HG02763 (cell line): ENCODE results near the gene BRINP2.

Experiments used
- ATAC-seq: cut with Tn5 transposase; IDR thresholded peaks from one replicate; pipeline ENCODE4 v1.9.1; 2021; ENCODE audit warnings: mild to moderate bottlenecking, moderate library complexity; ENCODE audit not compliant: unreplicated experiment

Gene BRINP2

GRCh38 chr1:177257128-177257527 is 86.4 kb downstream of the BRINP2 start:
- no peak for ATAC-seq

GRCh38 chr1:177257576-177257975 is 86.8 kb downstream of the BRINP2 start:
- ATAC-seq = no peak

- no peak for ATAC-seq
Observed at GRCh38 chr1:177270863-177271262, 100.1 kb downstream of the BRINP2 start.

DNA sequence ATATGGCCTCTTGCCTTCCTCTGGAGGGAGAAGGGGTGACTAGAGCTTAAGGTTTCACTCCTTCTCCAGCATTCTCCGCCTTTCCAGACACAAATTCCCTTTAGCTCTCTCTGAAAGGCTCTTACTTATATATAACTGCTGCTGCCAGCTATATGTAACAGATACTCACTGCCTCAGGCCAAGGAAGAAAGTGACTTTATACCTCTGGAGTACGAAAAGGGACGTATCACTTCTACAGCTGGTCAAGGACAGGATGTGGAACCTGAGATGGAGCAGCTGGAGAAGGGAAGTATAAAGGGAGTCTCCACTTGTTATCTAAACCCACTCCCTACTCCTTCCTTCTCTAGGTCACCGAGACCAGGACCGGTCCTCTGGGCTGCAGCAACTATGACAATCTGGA is 102.4 kb downstream of the BRINP2 start:
- ATAC-seq = no peak

DNA sequence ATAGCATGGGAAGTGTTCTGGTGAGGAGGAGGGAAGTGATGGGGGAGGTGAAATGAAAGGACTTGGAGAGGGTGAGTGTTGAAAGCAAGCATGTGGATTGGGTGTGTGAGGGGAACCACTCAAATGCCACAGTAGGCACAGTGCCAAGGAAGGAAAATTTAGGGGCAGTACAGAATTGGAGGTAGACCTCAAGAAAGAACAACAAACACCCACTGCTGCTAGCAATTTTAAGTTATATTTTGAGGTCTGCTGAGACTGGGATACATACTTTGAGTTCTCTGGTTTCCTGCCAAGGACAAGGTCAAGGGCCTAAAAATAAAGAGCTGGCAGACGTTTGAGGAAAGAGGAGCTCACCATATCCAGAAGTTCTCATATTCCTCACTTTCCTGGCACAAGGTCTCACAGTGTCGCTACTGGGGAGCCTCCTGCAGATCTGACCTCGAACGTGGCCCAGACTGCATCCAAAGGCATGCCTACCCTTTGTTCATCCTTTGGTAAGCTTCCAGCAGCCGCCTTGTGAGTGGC is 104.0 kb downstream of the BRINP2 start:
- ATAC-seq = no peak

- no peak for ATAC-seq
Observed at GRCh38 chr1:177275736-177276135, 105.0 kb downstream of the BRINP2 start.

- ATAC-seq = no peak
Observed at GRCh38 chr1:177278626-177279390, 108.0 kb downstream of the BRINP2 start.

DNA sequence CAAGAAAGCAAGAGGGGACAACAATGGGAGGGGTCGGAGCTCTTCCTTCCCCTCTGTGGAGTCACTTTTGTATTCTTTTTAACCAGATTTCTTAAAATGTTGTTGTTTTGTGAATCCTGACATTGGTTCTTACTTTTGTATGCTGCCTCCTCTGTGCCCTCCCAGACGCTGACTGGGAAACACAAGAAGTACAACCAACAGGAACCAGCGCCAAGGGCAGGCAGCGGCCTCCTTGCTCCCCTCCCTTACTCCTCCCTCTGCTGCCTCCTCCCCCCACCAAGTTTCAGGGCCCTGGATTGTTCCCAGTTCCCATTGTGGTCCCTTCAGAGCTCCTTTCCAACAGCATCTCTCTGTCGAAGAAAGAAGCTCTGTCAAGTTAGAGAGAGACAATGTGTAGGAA is 111.1 kb downstream of the BRINP2 start:
- no peak for ATAC-seq

DNA sequence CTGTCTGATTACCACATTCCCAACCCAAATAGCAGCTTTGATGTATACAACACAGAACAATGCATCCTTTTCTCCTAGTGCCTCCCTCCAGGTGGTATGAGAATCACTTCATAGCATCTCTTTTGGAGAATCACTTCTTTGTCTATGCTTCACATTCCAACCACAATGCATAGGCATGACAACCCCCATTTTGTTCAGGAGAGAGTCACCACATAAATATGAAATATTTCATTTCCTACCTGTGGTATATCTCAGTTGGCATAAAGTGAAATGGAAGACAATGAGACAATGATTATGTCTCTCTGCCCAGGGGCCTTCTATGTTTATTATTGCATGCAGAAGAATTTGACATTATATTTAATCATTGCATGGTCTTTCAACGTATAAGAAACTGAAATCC is 112.2 kb downstream of the BRINP2 start:
- no peak for ATAC-seq

DNA sequence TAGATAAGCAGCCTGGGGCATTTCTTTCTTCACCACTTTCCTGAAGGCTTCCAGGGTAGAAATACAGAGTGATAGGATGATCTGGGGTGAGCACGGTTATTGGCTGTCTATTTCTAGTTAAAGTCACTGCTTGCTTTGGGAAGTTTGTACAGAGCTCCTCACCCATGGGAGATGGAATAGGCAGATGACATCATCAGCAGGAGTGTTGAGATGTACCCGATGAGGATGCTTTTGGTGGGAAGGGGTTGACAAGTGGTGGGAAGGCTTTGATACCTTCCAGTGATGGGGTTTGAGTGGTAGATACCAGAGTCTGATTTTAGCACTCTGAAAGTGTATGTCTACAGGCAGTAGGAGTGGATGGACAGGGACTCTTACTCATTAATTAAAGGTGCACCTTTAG is 112.6 kb downstream of the BRINP2 start:
- no peak for ATAC-seq

DNA sequence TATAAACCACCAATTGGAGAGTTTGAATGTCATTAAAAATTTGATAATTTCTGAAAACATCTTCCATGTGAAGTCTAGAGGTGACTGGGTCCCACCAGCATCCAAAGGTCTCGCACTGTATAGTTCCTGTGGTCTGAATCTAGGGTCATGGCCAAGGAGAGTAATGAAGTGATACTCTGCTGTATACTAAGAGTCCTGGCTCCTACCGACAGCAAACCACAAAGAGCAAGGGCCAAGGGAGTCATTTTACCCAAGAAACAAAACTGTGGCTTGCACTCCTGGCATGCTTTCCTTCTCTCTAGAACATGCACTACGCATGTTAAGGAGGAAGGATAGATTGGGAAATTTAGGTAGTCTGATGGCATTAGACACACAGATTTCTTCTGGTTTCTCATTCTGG is 115.6 kb downstream of the BRINP2 start:
- ATAC-seq = no peak

- no peak for ATAC-seq
Observed at GRCh38 chr1:177287270-177287669, 116.5 kb downstream of the BRINP2 start.

GRCh38 chr1:177287994-177288393 is 117.2 kb downstream of the BRINP2 start:
- no peak for ATAC-seq

- ATAC-seq = no peak
Observed at GRCh38 chr1:177289532-177289931, 118.8 kb downstream of the BRINP2 start.

GRCh38 chr1:177300431-177300830 is 129.7 kb downstream of the BRINP2 start:
- ATAC-seq = no peak

DNA sequence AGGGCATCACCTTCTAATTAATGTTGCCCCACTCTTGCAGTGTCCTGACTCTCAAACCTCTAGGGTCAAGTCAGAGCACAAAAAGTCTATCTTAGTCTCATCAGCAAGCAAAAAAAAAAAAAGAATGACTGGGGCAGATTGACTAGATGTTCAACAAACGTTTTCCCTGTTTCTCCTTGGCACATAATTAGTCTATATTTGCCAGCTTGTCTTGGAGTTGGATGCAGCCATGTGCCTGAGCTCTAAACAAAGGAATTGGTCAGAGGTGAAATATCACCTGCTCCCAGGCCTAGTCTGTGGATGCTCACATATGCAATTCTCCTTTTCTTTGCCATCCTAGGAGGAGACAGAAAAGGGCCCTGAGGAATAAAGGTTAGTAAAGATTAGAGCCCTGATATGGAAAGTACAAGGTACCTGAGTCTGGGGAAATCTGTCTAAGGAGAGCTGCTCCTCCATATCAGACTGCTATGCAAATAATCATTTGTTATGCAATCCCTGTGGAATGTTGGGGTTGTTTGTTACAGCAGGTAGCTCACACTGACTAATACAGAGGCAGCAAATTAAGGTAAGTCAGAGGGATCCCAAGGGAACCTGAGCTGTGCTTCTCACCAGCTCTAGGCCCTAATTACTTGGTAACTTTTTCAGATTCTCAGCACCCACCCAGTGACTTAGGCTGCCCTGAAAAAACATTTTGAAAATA is 130.8 kb downstream of the BRINP2 start:
- ATAC-seq = no peak

GRCh38 chr1:177302357-177303044 is 131.7 kb downstream of the BRINP2 start:
- ATAC-seq = no peak

DNA sequence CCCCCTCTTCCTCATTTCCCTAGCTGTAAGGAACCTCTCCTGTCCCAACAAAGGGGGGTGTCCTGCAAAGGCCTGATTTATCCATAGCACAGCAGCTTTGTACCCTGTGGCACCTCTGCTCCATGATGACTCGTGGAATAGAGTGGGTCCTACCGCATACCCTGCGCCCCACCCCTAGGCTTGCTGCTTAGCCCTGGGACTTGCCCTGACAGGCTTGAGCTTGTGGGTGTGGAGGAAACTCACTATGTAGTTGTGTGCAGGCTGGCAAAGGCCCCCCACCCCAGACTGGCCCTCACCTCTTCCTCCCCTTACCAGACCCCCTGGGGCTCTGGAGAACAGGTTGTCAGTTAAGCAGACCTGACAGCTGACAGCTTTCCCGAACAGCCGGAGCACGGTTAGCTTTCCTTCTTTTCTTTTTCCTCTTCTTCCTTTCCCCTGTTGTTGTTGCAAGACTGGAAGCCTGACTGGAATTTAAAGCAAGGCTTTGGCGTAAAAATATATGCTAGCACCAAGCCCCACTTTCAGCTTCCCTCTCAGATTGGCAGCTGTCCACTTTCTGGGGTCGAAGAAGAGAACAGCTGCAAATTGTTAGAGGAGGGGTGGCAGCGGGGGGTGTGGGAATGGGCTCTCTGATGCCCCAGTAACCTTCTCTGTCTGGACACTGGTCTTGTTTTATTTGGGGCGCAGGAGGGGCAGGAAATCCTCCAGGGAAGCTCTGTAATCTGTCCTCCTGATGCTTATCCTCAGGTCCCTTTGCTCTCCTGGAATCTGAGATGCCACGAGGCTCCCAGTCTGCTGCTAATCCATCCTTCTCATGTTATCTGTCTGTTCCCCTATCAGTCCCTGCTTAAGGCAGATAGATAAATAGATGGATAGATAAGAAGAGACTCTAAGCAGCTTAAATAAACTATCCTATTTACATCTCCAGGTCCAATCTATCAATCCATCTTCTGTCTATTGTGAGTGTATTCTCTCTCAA is 134.6 kb downstream of the BRINP2 start:
- ATAC-seq = no peak

GRCh38 chr1:177306019-177306415 is 135.3 kb downstream of the BRINP2 start:
- ATAC-seq = no peak

- no peak for ATAC-seq
Observed at GRCh38 chr1:177306981-177307380, 136.2 kb downstream of the BRINP2 start.

GRCh38 chr1:177307771-177308170 is 137.0 kb downstream of the BRINP2 start:
- no peak for ATAC-seq
